Body of pancreas (tissue), 4 donors: Measurements from ENCODE around the gene ABHD5.

ENCODE experiments used
- POLR2A ChIP-seq, 3 donors: fragments of 450-650 bp; IDR thresholded peaks; one replicate each; pipeline ENCODE4 v1.6.1; 2016; ENCODE audit warnings: antibody characterized with exemption in 3 of 3, mild to moderate bottlenecking in 2 of 3
- TF ChIP-seq, protein P1 (sequence below), 7 experiments: fragments of 450-650 bp in 4 of 7; fragments of 200-600 bp in 3 of 7; sonication (generic) in 3 of 7; IDR thresholded peaks; one replicate each; pipeline ENCODE4 v1.5.1; 2016 to 2019; ENCODE audit warnings: antibody characterized with exemption in 7 of 7

DNA sequence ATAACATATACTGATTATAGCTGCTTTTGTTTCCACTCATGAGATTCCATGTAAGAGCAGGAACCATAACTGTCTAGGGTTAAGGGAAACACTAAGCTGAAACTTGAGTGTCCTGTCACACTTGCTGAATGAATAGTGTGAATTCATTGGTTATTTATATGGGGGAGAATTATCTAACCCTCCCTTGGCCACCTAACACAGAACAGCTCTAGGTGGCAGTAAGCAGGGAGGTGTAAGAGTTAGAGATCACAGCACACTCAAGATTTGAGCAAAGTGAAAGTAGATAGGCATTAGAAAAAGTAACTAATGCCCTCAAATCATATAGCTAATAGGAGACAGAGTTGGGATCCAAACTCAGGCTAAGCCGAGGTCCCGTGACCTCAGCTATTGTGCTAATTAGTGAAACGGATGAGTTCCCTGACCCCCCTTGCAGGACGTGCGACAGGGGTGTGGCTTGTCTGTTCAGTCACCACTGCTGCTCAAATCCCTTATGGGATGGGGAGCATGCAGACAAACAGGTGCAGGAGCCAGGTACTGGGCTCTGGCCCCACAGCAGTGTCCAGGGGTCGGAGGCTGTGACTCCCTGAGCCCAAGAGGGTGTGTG is 41.3 kb upstream of the ABHD5 start:
- TF ChIP-seq, protein P1, sequence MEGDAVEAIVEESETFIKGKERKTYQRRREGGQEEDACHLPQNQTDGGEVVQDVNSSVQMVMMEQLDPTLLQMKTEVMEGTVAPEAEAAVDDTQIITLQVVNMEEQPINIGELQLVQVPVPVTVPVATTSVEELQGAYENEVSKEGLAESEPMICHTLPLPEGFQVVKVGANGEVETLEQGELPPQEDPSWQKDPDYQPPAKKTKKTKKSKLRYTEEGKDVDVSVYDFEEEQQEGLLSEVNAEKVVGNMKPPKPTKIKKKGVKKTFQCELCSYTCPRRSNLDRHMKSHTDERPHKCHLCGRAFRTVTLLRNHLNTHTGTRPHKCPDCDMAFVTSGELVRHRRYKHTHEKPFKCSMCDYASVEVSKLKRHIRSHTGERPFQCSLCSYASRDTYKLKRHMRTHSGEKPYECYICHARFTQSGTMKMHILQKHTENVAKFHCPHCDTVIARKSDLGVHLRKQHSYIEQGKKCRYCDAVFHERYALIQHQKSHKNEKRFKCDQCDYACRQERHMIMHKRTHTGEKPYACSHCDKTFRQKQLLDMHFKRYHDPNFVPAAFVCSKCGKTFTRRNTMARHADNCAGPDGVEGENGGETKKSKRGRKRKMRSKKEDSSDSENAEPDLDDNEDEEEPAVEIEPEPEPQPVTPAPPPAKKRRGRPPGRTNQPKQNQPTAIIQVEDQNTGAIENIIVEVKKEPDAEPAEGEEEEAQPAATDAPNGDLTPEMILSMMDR (IDR thresholded peaks at IDR 0.05): no peak
- no peak for TF ChIP-seq POLR2A (IDR thresholded peaks at IDR 0.05)
